HG03064 (cell line): ENCODE data around the gene PRKCE.

ENCODE experiments used
- ATAC-seq: cut with Tn5 transposase; IDR thresholded peaks from one replicate; pipeline ENCODE4 v1.9.1; 2021; ENCODE audit warnings: low read depth; ENCODE audit not compliant: unreplicated experiment

Gene PRKCE

GRCh38 chr2:45919711-45920111 lies 268.2 kb downstream of the PRKCE start:
- no peak for ATAC-seq

- no peak for ATAC-seq
These were observed 270.4 kb downstream of the PRKCE start for GRCh38 chr2:45921921-45922320.

GRCh38 chr2:45922577-45922988 lies 271.1 kb downstream of the PRKCE start:
- no peak for ATAC-seq

- ATAC-seq: no peak
These were observed 272.2 kb downstream of the PRKCE start for GRCh38 chr2:45923701-45924100.

- no peak for ATAC-seq
These were observed 273.6 kb downstream of the PRKCE start for GRCh38 chr2:45925026-45925425.

- no peak for ATAC-seq
These were observed 274.3 kb downstream of the PRKCE start for GRCh38 chr2:45925636-45926366.

GRCh38 chr2:45928946-45929345 lies 277.5 kb downstream of the PRKCE start:
- ATAC-seq: no peak

GRCh38 chr2:45929674-45930395 lies 278.4 kb downstream of the PRKCE start:
- ATAC-seq: no peak

- no peak for ATAC-seq
These were observed 278.9 kb downstream of the PRKCE start for GRCh38 chr2:45930396-45930792.

- no peak for ATAC-seq
These were observed 281.0 kb downstream of the PRKCE start for GRCh38 chr2:45932278-45932975.

GRCh38 chr2:45935791-45936622 lies 284.5 kb downstream of the PRKCE start:
- ATAC-seq: no peak

GRCh38 chr2:45936623-45936979 lies 285.1 kb downstream of the PRKCE start:
- ATAC-seq: no peak

GRCh38 chr2:45937990-45938389 lies 286.5 kb downstream of the PRKCE start:
- no peak for ATAC-seq

- no peak for ATAC-seq
These were observed 287.4 kb downstream of the PRKCE start for GRCh38 chr2:45938649-45939511.

- no peak for ATAC-seq
These were observed 290.2 kb downstream of the PRKCE start for GRCh38 chr2:45941531-45942236.

GRCh38 chr2:45942237-45942738 lies 290.8 kb downstream of the PRKCE start:
- no peak for ATAC-seq

GRCh38 chr2:45943219-45944044 lies 292.0 kb downstream of the PRKCE start:
- no peak for ATAC-seq

GRCh38 chr2:45944074-45944473 lies 292.6 kb downstream of the PRKCE start:
- no peak for ATAC-seq
